GM19240 (cell line): ENCODE measurements around the gene AHCYL2.
"Not testable (repeated sequence)": the region's sequence is repeated elsewhere in the genome, so short reads cannot be mapped to it uniquely, and the experiment has no call there.

Experiments
- DNase-seq: peaks from one replicate; pipeline ENCODE4 v3.0.0; 2011; ENCODE audit warnings: low spot score; ENCODE audit not compliant: insufficient read length

Gene AHCYL2

GRCh38 chr7:129351320-129351719, 126.5 kb downstream of the AHCYL2 start:
- no peak for DNase-seq

- DNase-seq, result not testable (repeated sequence)
Observed at GRCh38 chr7:129353104-129353503, 128.3 kb downstream of the AHCYL2 start.

- DNase-seq, result no peak
Observed at GRCh38 chr7:129354428-129355157, 129.8 kb downstream of the AHCYL2 start.

DNA sequence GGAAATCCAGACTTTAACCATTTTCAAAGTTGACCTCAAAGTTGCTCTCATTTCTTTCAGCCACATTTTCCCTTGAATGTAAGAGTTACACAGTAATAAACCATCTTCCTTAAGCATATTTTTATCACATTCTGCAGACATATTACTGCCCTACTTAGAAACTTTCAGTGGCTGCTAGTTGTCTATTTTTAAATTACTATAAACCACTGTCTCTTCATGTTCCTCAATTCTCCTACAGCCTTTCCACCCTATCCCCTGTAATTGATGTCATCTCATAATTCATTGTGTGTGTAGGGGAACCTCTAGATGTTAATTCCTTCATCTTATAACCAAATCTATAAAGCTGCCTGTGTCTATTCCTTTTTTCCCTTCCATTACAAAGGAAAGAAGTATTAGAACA, 131.3 kb downstream of the AHCYL2 start:
- DNase-seq, result no peak

DNA sequence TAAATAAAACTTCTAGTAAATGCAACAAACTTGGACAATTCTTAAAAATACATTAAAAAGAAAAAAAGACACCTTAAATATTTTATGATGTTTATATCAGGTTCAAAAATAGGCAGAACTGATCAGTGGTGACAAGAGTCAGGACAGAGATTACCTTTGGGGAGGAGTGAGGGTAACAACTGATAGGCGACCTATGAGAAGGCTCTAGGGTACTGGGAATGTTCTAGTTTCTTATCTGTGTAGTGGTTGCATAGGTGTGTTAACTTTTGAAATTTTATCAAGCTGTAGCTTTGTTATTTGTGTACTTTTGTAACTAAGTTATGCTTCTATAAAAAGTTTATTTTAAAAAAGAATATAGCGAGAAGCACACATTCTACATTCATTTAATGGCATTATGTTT, 134.3 kb downstream of the AHCYL2 start:
- no peak for DNase-seq

- no peak for DNase-seq
Observed at GRCh38 chr7:129359638-129360037, 134.8 kb downstream of the AHCYL2 start.

DNA sequence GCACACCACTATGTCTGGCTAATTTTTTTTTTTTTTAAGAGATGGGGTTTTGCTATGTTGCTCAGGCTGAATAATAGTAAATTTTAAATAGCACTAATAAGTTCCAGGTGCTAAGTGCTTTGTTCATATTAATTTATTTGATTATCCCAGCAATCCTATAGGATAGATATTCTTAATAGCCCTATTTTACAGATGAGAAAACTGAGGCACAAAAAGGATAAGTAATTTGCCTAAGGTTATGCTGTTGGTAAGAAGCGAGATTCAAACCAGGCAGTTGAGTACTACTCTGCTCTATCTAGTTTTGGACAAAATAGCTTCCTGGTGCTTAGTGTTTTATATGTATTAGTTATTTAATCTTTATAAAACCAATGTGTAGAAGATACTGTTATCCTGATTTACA, 136.9 kb downstream of the AHCYL2 start:
- DNase-seq, result no peak

- no peak for DNase-seq
Observed at GRCh38 chr7:129362496-129362895, 137.7 kb downstream of the AHCYL2 start.

DNA sequence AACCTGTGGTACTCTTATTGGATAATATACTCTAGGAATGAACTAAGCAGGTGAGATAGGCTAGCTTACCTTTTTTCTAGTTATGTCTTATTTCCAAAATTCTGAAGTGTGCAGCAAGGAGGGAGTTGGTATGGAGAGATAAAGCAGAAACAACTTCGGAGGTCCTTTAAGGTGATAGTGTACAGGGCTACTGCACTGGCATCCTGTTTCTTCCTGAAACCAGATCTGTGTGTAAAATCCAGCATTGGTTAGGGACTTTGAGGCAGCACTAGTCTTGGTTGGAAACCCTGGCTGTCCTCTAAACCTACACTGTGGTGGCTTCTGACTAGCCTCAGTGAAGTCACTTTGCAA, 142.5 kb downstream of the AHCYL2 start:
- no peak for DNase-seq

DNA sequence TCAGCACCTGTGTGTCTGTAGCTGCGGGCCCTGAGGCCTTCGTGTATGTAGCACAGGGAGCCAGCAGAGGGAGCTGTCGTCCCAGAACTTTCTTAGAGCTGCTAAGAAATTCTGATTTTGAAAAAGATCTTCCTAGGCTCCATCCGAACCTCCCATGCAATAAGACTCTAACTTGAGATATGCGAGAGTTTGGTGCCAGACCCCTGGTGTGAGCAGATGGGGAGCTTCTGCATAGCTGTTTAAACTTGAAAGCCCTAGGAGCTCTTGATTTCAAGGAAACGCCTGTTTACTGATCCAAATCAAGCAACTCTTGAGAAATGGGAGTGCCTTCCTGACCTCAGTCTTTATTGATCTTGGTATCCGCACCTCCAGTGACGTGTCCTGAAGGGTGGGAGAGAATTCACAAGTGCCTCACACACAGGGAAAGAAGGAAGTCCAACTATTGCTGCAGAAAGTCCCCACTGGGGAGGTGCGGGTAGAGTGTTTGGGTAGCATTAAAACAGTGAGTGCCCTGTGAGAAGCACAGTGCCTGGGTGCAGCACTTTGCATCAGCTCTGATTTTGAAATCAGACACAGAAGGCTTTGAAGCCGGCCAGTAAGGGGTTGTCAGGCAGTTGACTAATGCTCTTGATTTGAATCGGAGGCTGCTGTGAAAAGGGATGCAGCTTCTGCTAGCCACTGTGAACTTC, 143.0 kb downstream of the AHCYL2 start:
- peak; percentile 41 for DNase-seq

DNA sequence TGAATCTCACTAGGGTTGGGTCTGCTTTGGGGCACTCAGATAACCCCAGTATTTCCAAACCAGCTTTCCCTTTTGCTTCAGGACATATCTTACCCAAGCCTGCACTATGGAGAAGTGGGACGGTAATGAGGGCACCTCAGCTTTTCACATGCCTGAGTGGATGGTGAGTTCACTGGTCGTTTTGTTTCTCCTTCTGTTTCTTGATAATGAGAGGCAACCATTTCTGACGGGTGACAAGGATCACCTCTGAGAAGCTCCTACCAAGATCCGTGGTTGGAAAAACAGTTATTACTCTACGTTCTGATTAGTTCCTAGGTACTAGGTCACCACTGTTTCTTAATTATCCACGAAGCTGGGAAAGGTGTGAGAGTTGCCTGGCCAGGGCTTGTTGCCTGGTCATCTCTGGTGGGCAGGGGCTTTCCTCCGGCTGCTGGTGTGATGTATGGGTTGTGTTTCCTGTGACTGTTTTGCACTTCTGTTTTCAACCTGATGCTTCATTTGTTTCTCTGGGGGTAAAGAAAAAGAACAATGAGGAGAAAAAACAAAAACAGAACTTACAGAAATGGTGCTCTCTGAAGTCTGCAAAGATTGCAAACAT, 143.7 kb downstream of the AHCYL2 start:
- no peak for DNase-seq

- DNase-seq, result not testable (repeated sequence)
Observed at GRCh38 chr7:129369447-129369846, 144.6 kb downstream of the AHCYL2 start.

GRCh38 chr7:129370812-129371211, 146.0 kb downstream of the AHCYL2 start:
- DNase-seq, result no peak

GRCh38 chr7:129371487-129371886, 146.7 kb downstream of the AHCYL2 start:
- DNase-seq, result no peak

- no peak for DNase-seq
Observed at GRCh38 chr7:129373651-129374428, 149.0 kb downstream of the AHCYL2 start.

GRCh38 chr7:129375141-129375938, 150.5 kb downstream of the AHCYL2 start:
- DNase-seq, result no peak

DNA sequence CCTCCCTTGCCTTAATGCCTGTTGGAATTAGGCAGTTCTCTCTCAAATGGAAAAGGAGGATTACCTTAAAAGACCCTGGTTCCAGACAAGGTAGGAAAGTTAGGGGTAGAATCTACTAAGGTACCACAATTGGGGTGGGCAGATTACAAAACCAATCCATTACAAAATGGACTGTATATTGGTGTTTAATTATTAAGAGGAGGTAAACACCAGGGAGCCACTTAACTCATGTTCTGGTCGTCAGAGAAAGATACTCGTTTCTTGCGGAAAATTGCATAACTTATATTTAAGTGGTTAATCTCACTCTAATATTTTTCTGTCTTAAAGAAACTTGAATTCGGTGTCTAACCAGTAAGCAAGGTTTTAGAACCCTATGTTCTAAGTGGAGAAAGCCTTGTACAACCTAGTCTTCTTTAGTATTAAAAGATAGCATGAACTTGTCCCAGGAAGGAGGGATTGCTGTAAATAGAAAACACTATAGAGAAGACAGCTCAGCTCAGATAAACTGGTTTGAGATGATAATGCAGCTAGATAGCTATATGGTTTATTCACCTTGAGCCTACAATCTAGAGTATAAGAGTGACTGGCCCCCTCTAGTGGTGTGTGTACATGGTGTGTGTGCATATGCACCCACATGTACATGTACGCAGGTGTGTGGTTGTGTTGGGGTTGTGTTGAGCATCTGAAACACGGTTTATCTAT, 151.4 kb downstream of the AHCYL2 start:
- peak; percentile 12 for DNase-seq

- DNase-seq, result no peak
Observed at GRCh38 chr7:129376778-129377700, 152.2 kb downstream of the AHCYL2 start.

DNA sequence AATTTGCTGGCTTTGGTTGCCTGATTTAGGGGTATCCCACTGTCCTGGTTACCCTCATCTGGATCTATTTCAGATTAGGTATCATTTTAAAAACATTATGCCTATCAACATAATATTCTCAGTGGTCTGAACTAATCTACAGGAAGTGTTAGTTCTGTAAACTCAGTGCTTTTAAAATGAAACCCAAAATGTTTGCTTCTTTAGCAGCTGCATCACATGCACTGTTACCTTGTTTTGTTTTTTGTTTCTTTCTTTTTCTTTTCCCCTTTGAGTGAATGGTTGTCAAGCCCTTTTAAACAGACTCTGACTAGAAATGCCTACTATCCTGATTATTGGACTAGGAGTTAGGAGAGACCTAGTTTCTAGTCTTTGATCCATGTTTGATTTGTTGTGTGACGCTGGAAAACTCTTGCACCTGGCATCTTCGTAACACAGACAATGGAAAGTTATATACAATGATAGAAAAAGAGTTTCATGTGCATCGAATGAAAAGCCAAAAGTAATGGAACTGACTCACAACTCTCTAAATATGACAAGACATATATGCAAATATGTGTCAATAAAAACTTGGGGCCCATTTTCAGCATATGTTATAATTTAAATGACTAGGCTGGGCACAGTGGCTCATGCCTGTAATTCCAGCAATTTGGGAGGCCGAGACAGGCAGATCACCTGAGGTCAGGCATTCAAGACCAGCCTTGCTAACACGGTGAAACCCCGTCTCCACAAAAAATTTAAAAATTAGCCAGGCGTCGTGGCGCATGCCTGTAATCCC, 157.1 kb downstream of the AHCYL2 start:
- no peak for DNase-seq
